Stimulated activated naive CD4-positive, alpha-beta T cell treated with Interleukin-2 at 50 U/mL for 16 hours (primary cell): Measurements from ENCODE around the gene SPIN1.

Source experiments
- DNase-seq: peaks from one replicate; lab custom pipeline; 2025; lab: John Stamatoyannopoulos, UW

Gene SPIN1

GRCh38 chr9:88436379-88436778 lies 48.1 kb downstream of the SPIN1 start:
- DNase-seq = no peak

- DNase-seq = no peak
These were observed 49.2 kb downstream of the SPIN1 start for GRCh38 chr9:88437210-88438146.

- DNase-seq = no peak
These were observed 50.6 kb downstream of the SPIN1 start for GRCh38 chr9:88438811-88439210.

GRCh38 chr9:88441301-88442007 lies 53.2 kb downstream of the SPIN1 start:
- DNase-seq = no peak

GRCh38 chr9:88443480-88444113 lies 55.4 kb downstream of the SPIN1 start:
- no peak for DNase-seq

- no peak for DNase-seq
These were observed 58.5 kb downstream of the SPIN1 start for GRCh38 chr9:88446728-88447127.

- no peak for DNase-seq
These were observed 59.2 kb downstream of the SPIN1 start for GRCh38 chr9:88447431-88447830.

GRCh38 chr9:88451160-88451559 lies 62.9 kb downstream of the SPIN1 start:
- DNase-seq = no peak

- no peak for DNase-seq
These were observed 70.6 kb downstream of the SPIN1 start for GRCh38 chr9:88458716-88459465.

- DNase-seq = peak; percentile 8
These were observed 72.5 kb downstream of the SPIN1 start for GRCh38 chr9:88460587-88461332.

GRCh38 chr9:88462191-88462590 lies 73.9 kb downstream of the SPIN1 start:
- no peak for DNase-seq

- no peak for DNase-seq
These were observed 76.6 kb downstream of the SPIN1 start for GRCh38 chr9:88464851-88465250.

- DNase-seq = no peak
These were observed 80.0 kb downstream of the SPIN1 start for GRCh38 chr9:88468226-88468625.

GRCh38 chr9:88476491-88477271 lies 88.4 kb downstream of the SPIN1 start:
- no peak for DNase-seq

- no peak for DNase-seq
These were observed 89.1 kb downstream of the SPIN1 start for GRCh38 chr9:88477300-88477751.

GRCh38 chr9:88478246-88478645 lies 90.0 kb downstream of the SPIN1 start:
- no peak for DNase-seq

GRCh38 chr9:88481933-88482332 lies 93.7 kb downstream of the SPIN1 start:
- DNase-seq = no peak

- DNase-seq = no peak
These were observed 99.9 kb downstream of the SPIN1 start for GRCh38 chr9:88488166-88488565.

- DNase-seq = no peak
These were observed 106.9 kb downstream of the SPIN1 start for GRCh38 chr9:88494983-88495721.

GRCh38 chr9:88497224-88497623 lies 109.0 kb downstream of the SPIN1 start:
- DNase-seq = no peak
